Inferior parietal cortex (tissue), 1 donor: Measurements from ENCODE around the gene ADAMTSL1.

Experiments used
- DNase-seq: peaks from one replicate; pipeline ENCODE4 v3.0.0-alpha.2; 2016; ENCODE audit errors: extremely low spot score

The ADAMTSL1 gene

GRCh38 chr9:18501949-18502348 is 28.0 kb downstream of the ADAMTSL1 start:
- DNase-seq, result no peak

DNA sequence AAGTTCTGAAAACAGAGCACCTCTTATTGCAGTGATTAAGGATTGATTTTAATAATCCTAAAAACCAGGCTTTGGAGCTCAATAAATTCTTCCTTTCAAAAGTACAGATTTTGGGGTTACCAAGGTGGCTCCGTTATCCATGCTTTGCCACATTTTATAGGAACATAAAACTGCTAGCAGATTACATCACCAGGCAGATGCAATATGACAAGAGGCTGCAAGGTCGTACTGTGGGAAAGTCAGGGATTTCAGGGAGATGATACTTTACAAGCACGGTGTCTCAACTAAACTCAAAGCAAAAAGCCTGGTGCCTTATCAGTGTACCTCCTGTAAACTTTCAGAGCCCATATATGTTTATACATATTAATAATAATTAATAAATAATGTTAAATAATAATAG is 28.6 kb downstream of the ADAMTSL1 start:
- no peak for DNase-seq

GRCh38 chr9:18504707-18505106 is 30.8 kb downstream of the ADAMTSL1 start:
- no peak for DNase-seq

DNA sequence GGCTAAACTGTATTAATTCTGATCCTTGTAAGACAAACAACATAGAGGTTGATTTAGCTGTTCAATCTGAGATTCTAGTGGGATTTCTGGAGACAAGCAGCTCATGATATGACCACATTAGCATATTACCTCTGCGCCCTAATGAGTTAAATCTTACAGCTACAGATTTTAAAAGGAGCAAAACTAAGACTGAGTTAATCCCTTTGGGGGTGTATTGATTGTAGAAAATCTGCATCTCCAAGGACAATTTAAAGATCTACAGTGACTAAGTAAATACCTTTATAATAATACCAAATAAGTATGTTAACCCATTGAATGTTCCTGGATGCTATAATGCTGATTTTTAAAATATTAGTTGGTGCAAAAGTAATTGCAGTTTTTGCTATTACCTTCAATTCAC is 33.2 kb downstream of the ADAMTSL1 start:
- no peak for DNase-seq

GRCh38 chr9:18516514-18516913 is 42.6 kb downstream of the ADAMTSL1 start:
- no peak for DNase-seq

- DNase-seq, result no peak
Measured at GRCh38 chr9:18516965-18517364, 43.0 kb downstream of the ADAMTSL1 start.

GRCh38 chr9:18520416-18521047 is 46.6 kb downstream of the ADAMTSL1 start:
- no peak for DNase-seq

- DNase-seq, result no peak
Measured at GRCh38 chr9:18526685-18527084, 52.7 kb downstream of the ADAMTSL1 start.

GRCh38 chr9:18531136-18532065 is 57.4 kb downstream of the ADAMTSL1 start:
- DNase-seq, result no peak

DNA sequence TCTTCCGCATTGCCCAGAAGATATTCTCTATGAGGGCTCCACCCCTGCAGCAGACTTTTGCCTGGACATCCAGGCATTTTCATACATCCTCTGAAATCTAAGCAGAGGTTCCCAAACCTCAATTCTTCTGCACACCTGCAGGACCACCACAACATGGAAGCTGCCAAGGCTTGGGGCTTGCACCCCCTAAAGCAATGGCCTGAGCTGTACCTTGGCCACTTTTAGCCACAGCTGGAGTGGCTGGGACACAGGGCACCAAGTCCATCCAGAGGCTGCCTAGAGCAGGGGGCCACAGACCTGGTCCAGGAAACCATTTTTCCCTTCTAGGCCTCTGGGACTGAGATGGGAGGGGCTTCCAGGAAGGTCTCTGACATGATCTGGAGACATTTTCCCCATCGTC is 60.7 kb downstream of the ADAMTSL1 start:
- DNase-seq, result no peak

DNA sequence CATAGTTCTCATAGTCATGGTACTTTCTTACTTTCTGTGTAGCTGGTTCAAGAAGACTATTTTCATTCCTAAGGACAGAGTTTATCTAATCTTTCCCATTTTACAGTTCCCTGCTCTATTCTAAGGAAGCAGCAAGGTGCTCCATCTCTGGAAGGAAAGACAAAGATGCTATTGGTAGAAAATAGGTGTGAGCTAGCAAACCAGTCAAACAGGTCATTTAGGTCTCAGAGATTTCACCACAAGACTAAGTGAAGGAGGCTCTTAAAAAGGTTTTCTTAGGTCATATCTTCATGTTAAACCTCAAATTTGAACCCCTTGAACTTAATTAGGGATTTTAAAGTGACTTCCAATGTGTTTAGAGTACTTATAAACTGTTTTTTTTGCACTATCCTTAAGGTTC is 62.6 kb downstream of the ADAMTSL1 start:
- DNase-seq, result no peak

DNA sequence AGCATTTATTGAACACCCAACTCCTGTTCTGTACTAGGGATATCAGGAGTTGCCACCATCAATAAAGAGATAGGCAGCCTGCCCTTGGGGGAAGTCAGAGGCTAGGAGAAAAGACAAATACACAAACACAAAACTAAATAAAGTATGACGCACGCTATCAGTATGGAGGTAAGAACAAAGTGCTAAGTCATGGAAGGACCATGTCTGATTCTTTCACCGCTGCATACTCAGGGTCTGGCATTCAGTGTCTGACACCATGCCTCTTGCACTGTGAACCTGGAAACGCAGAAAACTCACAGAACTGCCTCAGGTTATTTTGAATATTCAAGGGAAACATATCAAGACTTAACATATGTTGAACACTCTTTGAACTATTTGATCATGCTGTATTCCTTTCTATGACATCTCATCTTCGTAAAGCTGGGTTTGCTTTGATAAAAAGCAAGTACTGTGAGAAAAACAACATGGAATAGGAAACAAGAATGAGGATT is 65.3 kb downstream of the ADAMTSL1 start:
- DNase-seq, result no peak

- no peak for DNase-seq
Measured at GRCh38 chr9:18542837-18543405, 69.0 kb downstream of the ADAMTSL1 start.

- no peak for DNase-seq
Measured at GRCh38 chr9:18543406-18544192, 69.6 kb downstream of the ADAMTSL1 start.

- no peak for DNase-seq
Measured at GRCh38 chr9:18544456-18544855, 70.5 kb downstream of the ADAMTSL1 start.

DNA sequence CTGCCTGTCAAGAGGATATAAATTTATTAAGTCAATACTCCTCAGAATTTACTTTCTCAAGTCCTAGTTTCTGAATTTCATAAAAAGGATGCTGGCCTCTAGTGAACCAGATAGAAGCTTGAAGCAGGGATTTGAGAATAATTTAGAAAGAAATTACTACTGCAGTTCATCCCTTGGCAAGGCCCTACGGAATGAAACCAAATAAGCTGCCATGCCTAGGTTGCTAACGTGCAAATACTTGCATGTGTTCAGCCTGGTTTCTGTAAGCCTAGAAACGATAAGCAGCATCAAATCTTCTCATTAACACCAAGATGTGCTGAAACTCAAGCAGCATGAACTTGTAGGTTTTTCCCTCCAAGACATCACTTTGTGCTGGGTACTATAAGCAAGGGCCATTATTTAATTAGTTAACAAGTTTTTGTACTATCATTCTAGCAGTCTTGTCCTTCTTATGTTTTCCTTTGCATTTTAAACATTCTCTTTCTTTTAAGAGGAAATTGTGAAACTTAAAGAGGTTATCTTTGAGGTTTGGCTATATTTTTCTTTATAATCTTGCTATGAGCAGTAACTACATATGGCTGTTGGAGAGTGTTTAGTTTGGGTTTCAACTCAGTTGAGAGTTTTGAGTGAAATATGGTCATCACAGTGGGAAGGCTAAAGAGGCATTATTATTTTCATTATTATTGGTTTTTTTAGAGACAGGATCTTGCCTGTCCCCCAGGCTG is 71.8 kb downstream of the ADAMTSL1 start:
- no peak for DNase-seq

- no peak for DNase-seq
Measured at GRCh38 chr9:18548456-18548855, 74.5 kb downstream of the ADAMTSL1 start.

- DNase-seq, result no peak
Measured at GRCh38 chr9:18549772-18550171, 75.8 kb downstream of the ADAMTSL1 start.

DNA sequence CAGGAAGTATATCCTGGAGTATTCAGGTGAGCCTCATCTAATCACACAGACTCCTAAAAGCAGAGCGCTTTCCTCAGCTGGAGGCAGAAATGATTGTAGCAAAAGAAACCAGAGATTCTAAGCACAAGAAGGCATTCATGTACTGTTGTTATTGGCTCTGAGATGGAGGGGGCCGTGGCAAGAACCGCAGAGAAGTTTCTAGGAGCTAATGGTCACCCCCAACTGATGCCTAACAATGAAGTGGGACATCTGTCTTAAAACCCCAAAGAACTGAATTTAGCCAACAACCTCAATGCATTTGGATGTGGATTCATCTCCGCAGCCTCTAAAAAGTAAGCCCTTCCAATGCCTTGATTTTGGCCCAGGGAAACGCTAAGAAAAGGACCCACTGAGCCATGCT is 76.3 kb downstream of the ADAMTSL1 start:
- DNase-seq, result no peak

GRCh38 chr9:18554244-18554643 is 80.3 kb downstream of the ADAMTSL1 start:
- no peak for DNase-seq
